Panc1 (cell line): ENCODE results near the gene LRP11. TPM values are rescaled to one million over a fixed set of nuclear protein-coding genes. Genes with fewer than 3 reads are reported as not detected.
"Not testable (repeated sequence)": the region's sequence is repeated elsewhere in the genome, so short reads cannot be mapped to it uniquely, and the experiment has no call there.

Experiments
- ATAC-seq: fragments of 200-7000 bp; cut with Tn5 transposase; 2 replicates; pipeline ENCODE4 v1.9.1; 2020; ENCODE audit warnings: mild to moderate bottlenecking, moderate library complexity
- BruUV-seq: library from RNA; stranded (reverse); fragments of 400-500 nt; replicated peaks from 2 replicates; lab custom pipeline; 2021; lab: Mats Ljungman, UMichigan
- CTCF ChIA-PET: fragments of 300-600 bp; sonication (Branson Sonifier 250); formaldehyde crosslinking; loops from one replicate; lab custom pipeline; 2022; ENCODE audit warnings: antibody characterized with exemption; lab: Charles Lee
- POLR2A ChIA-PET: fragments of 300-600 bp; sonication (Branson Sonifier 250); formaldehyde crosslinking; loops from one replicate; lab custom pipeline; 2022; ENCODE audit warnings: antibody characterized with exemption; lab: Charles Lee
- DNase-seq: peaks from one replicate; pipeline ENCODE4 v3.0.0-alpha.2; 2010; ENCODE audit warnings: low read depth, low spot score
- H3K27ac ChIP-seq: 2 replicates; pipeline ENCODE4 v1.5.1; 2011; ENCODE audit warnings: mild to moderate bottlenecking, low read length, inconsistent platforms
- H3K27me3 ChIP-seq: fragments of 200-500 bp; sonication (Bioruptor generic); 2 replicates; pipeline ENCODE4 v1.6.0; 2014; ENCODE audit warnings: low read length, inconsistent platforms; ENCODE audit not compliant: control insufficient read depth, insufficient read depth
- H3K36me3 ChIP-seq: fragments of 200-500 bp; sonication (Bioruptor generic); 2 replicates; pipeline ENCODE4 v1.5.1; 2014; ENCODE audit warnings: inconsistent platforms, mild to moderate bottlenecking, low read length, moderate library complexity; ENCODE audit not compliant: control insufficient read depth, insufficient read depth
- H3K4me1 ChIP-seq: 2 replicates; pipeline ENCODE4 v1.5.1; 2011; ENCODE audit warnings: inconsistent platforms, mild to moderate bottlenecking, low read length, moderate library complexity; ENCODE audit not compliant: control insufficient read depth, insufficient read depth
- H3K4me3 ChIP-seq, 2 experiments: 2 replicates each; pipeline ENCODE4 v1.5.1; 2011 to 2012; ENCODE audit warnings: low read depth in 2 of 2, low read length in 2 of 2, mild to moderate bottlenecking in 2 of 2, inconsistent platforms in 1 of 2, moderate library complexity in 1 of 2
- H3K9me3 ChIP-seq: fragments of 200-500 bp; sonication (Bioruptor generic); 2 replicates; pipeline ENCODE4 v1.5.1; 2014; ENCODE audit warnings: low read depth, mild to moderate bottlenecking, inconsistent platforms, low read length, moderate library complexity; ENCODE audit not compliant: control insufficient read depth, insufficient read depth
- POLR2AphosphoS5 ChIP-seq: IDR thresholded peaks from 2 replicates; pipeline ENCODE4 v1.6.1; 2012; ENCODE audit warnings: mild to moderate bottlenecking, low read depth, low read length, moderate library complexity
- SIN3A ChIP-seq: IDR thresholded peaks from 2 replicates; pipeline ENCODE4 v1.6.1; 2012; ENCODE audit warnings: low read depth, mild to moderate bottlenecking, low read length, moderate library complexity, borderline replicate concordance; ENCODE audit not compliant: insufficient read depth
- TCF7L2 ChIP-seq: IDR thresholded peaks from 2 replicates; pipeline ENCODE4 v1.6.1; 2011; ENCODE audit warnings: mild to moderate bottlenecking, low read depth, low read length, inconsistent platforms
- in situ Hi-C: cut with HindIII; loops from 2 replicates; pipeline ENCODE4 v1.10.0; 2016; ENCODE audit warnings: low sequenced_read_pairs, low pct_unique_long_range_greater_than_20kb
- intact Hi-C: fragments of 100-400 bp; cut with micrococcal nuclease; formaldehyde crosslinking; loops from one replicate; pipeline ENCODE4 v1.10.0; 2022; ENCODE audit not compliant: unreplicated experiment
- total RNA-seq: library from RNA; stranded (reverse); gene quantifications from one replicate; pipeline ENCODE4 v1.2.1, GENCODE V29; 2021; ENCODE audit not compliant: unreplicated experiment
- TF ChIP-seq, protein P1 (sequence below): fragments of 450-650 bp; IDR thresholded peaks from 2 replicates; pipeline ENCODE4 v1.5.1; 2017; ENCODE audit warnings: mild to moderate bottlenecking
- TF ChIP-seq, protein P2 (sequence below), 2 experiments: IDR thresholded peaks; 2 replicates each; pipeline ENCODE4 v1.6.1; 2011 to 2012; ENCODE audit warnings: low read depth in 2 of 2, control low read depth in 1 of 2, low read length in 1 of 2, mild to moderate bottlenecking in 1 of 2, moderate library complexity in 1 of 2; ENCODE audit not compliant: insufficient read depth in 1 of 2

The LRP11 gene
- total RNA-seq, 1 experiment from 2014 or later = 151 TPM

DNA sequence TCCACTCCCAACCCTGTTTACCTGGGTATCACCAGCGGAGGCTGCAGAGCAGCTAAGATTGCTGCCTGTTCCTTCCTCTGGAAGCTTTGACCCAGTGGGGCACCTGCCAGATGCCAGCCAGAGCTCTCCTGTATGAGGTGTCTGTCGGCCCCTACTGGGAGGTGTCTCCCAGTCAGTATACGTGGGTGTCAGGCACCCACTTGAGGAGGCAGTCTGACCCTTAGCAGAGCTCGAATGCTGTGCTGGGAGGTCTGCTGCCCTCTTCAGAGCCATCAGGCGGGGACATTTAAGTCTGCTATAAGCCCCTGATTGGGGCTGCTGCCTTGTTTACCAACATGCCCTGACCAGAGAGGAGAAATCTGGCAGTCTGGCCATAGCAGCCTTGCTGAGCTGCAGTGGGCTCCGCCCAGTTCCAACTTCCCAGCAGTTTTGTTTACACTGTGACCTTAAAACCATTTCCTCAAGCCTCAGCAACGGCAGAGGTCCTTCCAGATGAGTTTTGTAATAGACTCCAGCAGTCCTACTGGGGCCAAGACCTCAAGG, 31.0 kb upstream of the LRP11 start:
- Histone ChIP-seq H3K9me3 (no peaks in the 10 kb centered on the region), H3K27me3 (no peaks in the 10 kb centered on the region), H3K36me3 (no peaks in the 10 kb centered on the region), H3K27ac (peak overlapping the region; percentile 88), H3K4me3 (peak overlapping the region in 1 of 2 experiments; percentile 2; a peak in 1 of 4 replicates), H3K4me1 (peaks cover 38% of the 10 kb centered on the region)
- no TSS peak for BruUV-seq
- no peak for TF ChIP-seq TCF7L2
- TF ChIP-seq, protein P1, sequence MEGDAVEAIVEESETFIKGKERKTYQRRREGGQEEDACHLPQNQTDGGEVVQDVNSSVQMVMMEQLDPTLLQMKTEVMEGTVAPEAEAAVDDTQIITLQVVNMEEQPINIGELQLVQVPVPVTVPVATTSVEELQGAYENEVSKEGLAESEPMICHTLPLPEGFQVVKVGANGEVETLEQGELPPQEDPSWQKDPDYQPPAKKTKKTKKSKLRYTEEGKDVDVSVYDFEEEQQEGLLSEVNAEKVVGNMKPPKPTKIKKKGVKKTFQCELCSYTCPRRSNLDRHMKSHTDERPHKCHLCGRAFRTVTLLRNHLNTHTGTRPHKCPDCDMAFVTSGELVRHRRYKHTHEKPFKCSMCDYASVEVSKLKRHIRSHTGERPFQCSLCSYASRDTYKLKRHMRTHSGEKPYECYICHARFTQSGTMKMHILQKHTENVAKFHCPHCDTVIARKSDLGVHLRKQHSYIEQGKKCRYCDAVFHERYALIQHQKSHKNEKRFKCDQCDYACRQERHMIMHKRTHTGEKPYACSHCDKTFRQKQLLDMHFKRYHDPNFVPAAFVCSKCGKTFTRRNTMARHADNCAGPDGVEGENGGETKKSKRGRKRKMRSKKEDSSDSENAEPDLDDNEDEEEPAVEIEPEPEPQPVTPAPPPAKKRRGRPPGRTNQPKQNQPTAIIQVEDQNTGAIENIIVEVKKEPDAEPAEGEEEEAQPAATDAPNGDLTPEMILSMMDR = no peak; the same call in 1 of the 2 replicates
- TF ChIP-seq, protein P2, sequence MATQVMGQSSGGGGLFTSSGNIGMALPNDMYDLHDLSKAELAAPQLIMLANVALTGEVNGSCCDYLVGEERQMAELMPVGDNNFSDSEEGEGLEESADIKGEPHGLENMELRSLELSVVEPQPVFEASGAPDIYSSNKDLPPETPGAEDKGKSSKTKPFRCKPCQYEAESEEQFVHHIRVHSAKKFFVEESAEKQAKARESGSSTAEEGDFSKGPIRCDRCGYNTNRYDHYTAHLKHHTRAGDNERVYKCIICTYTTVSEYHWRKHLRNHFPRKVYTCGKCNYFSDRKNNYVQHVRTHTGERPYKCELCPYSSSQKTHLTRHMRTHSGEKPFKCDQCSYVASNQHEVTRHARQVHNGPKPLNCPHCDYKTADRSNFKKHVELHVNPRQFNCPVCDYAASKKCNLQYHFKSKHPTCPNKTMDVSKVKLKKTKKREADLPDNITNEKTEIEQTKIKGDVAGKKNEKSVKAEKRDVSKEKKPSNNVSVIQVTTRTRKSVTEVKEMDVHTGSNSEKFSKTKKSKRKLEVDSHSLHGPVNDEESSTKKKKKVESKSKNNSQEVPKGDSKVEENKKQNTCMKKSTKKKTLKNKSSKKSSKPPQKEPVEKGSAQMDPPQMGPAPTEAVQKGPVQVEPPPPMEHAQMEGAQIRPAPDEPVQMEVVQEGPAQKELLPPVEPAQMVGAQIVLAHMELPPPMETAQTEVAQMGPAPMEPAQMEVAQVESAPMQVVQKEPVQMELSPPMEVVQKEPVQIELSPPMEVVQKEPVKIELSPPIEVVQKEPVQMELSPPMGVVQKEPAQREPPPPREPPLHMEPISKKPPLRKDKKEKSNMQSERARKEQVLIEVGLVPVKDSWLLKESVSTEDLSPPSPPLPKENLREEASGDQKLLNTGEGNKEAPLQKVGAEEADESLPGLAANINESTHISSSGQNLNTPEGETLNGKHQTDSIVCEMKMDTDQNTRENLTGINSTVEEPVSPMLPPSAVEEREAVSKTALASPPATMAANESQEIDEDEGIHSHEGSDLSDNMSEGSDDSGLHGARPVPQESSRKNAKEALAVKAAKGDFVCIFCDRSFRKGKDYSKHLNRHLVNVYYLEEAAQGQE (IDR thresholded peaks at IDR 0.05; ENCODE audit: insufficient read depth in 1 of 2, low read depth in 2 of 2, low read length in 1 of 2) = no peak
- TF ChIP-seq POLR2AphosphoS5 = no peak
- TF ChIP-seq SIN3A = no peak
- ChIA-PET CTCF (interaction anchor here (0.6 kb wide), 2 partner anchors 165 to 348 kb away, joined by 3 to 7 read pairs; no protein-coding TSS in a partner anchor), POLR2A (interaction anchor here (0.6 to 0.7 kb wide), 2 partner anchors 25 to 218 kb away, joined by 3 to 5 read pairs; no protein-coding TSS in a partner anchor)
- in situ Hi-C loops = no loop called here
- intact Hi-C loops = no loop called here
- ATAC-seq (peak; percentile 43), DNase-seq (no peak)

DNA sequence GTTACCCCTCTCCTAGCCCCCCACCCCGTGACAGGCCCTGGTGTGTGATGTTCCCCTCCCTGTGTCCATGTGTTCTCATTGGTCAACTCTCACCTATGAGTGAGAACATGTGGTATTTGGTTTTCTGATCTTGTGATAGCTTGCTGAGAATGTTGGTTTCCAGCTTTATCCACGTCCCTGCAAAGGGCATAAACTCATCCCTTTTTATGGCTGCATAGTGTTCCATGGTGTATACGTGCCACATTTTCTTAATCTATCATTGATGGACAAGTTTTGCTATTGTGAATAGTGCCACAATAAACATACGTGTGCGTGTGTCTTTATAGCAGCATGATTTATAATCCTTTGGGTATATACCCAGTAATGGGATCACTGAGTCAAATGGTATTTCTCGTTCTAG, 27.7 kb upstream of the LRP11 start:
- H3K4me1 ChIP-seq = peaks cover 24% of the 10 kb centered on the region
- H3K36me3 ChIP-seq, ATAC-seq, DNase-seq, intact Hi-C loops, POLR2A ChIA-PET, in situ Hi-C loops, BruUV-seq, H3K27me3 ChIP-seq, H3K4me3 ChIP-seq, H3K9me3 ChIP-seq, CTCF ChIA-PET, H3K27ac ChIP-seq: not testable (repeated sequence)

DNA sequence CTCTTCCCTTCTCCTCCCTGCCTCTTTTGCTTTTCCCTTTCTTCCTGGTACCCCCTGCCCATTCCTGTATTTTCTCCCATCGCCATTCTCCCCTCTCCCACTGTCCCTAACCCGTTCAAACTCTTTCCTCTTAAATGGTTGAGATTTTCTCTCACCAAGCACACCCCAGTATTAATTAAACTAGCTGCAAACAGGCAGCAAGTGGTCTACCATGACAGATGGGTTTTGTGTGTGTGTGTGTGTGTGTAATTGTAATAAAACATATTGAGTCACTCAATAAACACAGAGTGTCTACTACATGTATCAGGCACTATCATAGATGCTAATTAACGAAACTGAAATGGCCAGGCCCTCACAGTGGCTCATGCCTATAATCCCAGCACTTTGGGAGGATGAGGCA, 27.1 kb upstream of the LRP11 start:
- TF ChIP-seq, protein P1 = no peak
- TF ChIP-seq SIN3A (no peak), TCF7L2 (no peak), POLR2AphosphoS5 (no peak)
- TF ChIP-seq, protein P2 (IDR thresholded peaks at IDR 0.05; ENCODE audit: insufficient read depth in 1 of 2, low read depth in 2 of 2, low read length in 1 of 2) = no peak
- in situ Hi-C loops = no loop called here
- CTCF ChIA-PET = no interaction called here
- intact Hi-C loops = no loop called here
- H3K27ac ChIP-seq = no peak overlapping the region
- no peak for DNase-seq
- H3K27me3 ChIP-seq = no peaks in the 10 kb centered on the region
- ATAC-seq = no peak
- BruUV-seq = no TSS peak
- H3K4me3 ChIP-seq = no peak overlapping the region
- H3K36me3 ChIP-seq = no peaks in the 10 kb centered on the region
- H3K9me3 ChIP-seq = no peaks in the 10 kb centered on the region
- H3K4me1 ChIP-seq = peaks cover 18% of the 10 kb centered on the region
- POLR2A ChIA-PET = interaction anchor here (0.6 kb wide), 1 partner anchor 15 kb away, joined by 4 read pairs; no protein-coding TSS in a partner anchor
